CD4-positive, alpha-beta T cell (primary cell): ENCODE results near the gene COPG2. TPM values are rescaled to one million over a fixed set of nuclear protein-coding genes. Genes with fewer than 3 reads are reported as not detected.

Experiments used
- ATAC-seq: fragments of 200-7000 bp; cut with Tn5 transposase; one replicate; pipeline ENCODE4 v1.10.0; 2022; ENCODE audit warnings: mild to moderate bottlenecking; ENCODE audit not compliant: poor library complexity
- CTCF ChIA-PET: fragments of 350-600 bp; sonication (Branson Sonifier 250); formaldehyde crosslinking; loops from one replicate; lab custom pipeline; 2021; ENCODE audit warnings: antibody characterized with exemption, inconsistent platforms; lab: Charles Lee
- POLR2A ChIA-PET: fragments of 350-600 bp; sonication (Branson Sonifier 250); formaldehyde crosslinking; loops from one replicate; lab custom pipeline; 2021; ENCODE audit warnings: antibody characterized with exemption, inconsistent platforms; lab: Charles Lee
- DNase-seq, 14 experiments: peaks; one replicate each; pipeline ENCODE4 v3.0.0-alpha.2; 2013 to 2020; ENCODE audit warnings: mixed read lengths in 2 of 14
- H3K27ac ChIP-seq, 2 donors: one replicate each; pipeline versions ENCODE4 v1.5.1 to v1.7.0; 2013; ENCODE audit warnings: low read length in 2 of 2, low read depth in 1 of 2, mild to moderate bottlenecking in 1 of 2
- H3K27me3 ChIP-seq, 2 experiments: 1 replicate in 1 of 2; 2 replicates in 1 of 2; pipeline versions ENCODE4 v1.6.1 to v1.7.0; 2013; ENCODE audit warnings: low read length in 2 of 2, control low read depth in 1 of 2, mild to moderate bottlenecking in 1 of 2, moderate library complexity in 1 of 2; ENCODE audit not compliant: insufficient read depth in 2 of 2, control insufficient read depth in 1 of 2
- H3K36me3 ChIP-seq: one replicate; pipeline ENCODE4 v1.6.1; 2013; ENCODE audit warnings: low read length, control low read depth; ENCODE audit not compliant: insufficient read depth
- H3K4me1 ChIP-seq: one replicate; pipeline ENCODE4 v1.6.1; 2013; ENCODE audit warnings: low read length, control low read depth; ENCODE audit not compliant: insufficient read depth
- H3K4me3 ChIP-seq: one replicate; pipeline ENCODE4 v1.5.1; 2013; ENCODE audit warnings: mild to moderate bottlenecking, low read length, moderate library complexity
- H3K9me3 ChIP-seq, 2 experiments: 1 replicate in 1 of 2; 2 replicates in 1 of 2; pipeline versions ENCODE4 v1.6.1 to v1.7.0; 2013; ENCODE audit warnings: low read length in 2 of 2, mild to moderate bottlenecking in 2 of 2, control low read depth in 1 of 2, moderate library complexity in 1 of 2; ENCODE audit not compliant: control insufficient read depth in 1 of 2, insufficient read depth in 1 of 2
- H3K27ac Mint-ChIP-seq: one replicate; pipeline ENCODE4 v1.8.0; 2020; ENCODE audit warnings: mixed read lengths
- H3K27me3 Mint-ChIP-seq: one replicate; pipeline ENCODE4 v1.8.0; 2021; ENCODE audit warnings: mixed read lengths
- H3K36me3 Mint-ChIP-seq: one replicate; pipeline ENCODE4 v1.8.0; 2021; ENCODE audit warnings: low read depth, mixed read lengths
- H3K4me1 Mint-ChIP-seq: one replicate; pipeline ENCODE4 v1.8.0; 2021; ENCODE audit warnings: low read depth, mixed read lengths
- H3K4me3 Mint-ChIP-seq: one replicate; pipeline ENCODE4 v1.8.0; 2020; ENCODE audit warnings: mild to moderate bottlenecking, mixed read lengths
- H3K9me3 Mint-ChIP-seq: one replicate; pipeline ENCODE4 v1.8.0; 2020; ENCODE audit warnings: mixed read lengths
- CTCF ChIP-seq: fragments of 200-600 bp; IDR thresholded peaks from one replicate; pipeline ENCODE4 v1.8.0; 2022; ENCODE audit warnings: antibody characterized with exemption, mild to moderate bottlenecking
- intact Hi-C, 2 experiments: fragments of 100-400 bp; cut with DNase I in 1 of 2; cut with micrococcal nuclease in 1 of 2; formaldehyde crosslinking; loops; one replicate each; pipeline versions ENCODE4 v1.15.1 to v1.9.0; 2023 to 2025; cut with DNase I, micrococcal nuclease
- total RNA-seq, 174 experiments: library from RNA in 2 of 174; stranded (reverse) in 2 of 174; gene quantifications; one replicate each; pipeline ENCODE4 v1.2.3 and lab custom pipeline; 2021 to 2026

Gene COPG2
- total RNA-seq, 2 experiments from 2014 or later = 4.1 to 4.3 TPM

- Mint-ChIP-seq H3K4me3 (no peak overlapping the region), H3K27ac (no peak overlapping the region), H3K36me3 (no peaks in the 10 kb centered on the region), H3K27me3 (peaks cover 15% of the 10 kb centered on the region), H3K4me1 (peaks cover 5% of the 10 kb centered on the region), H3K9me3 (no peaks in the 10 kb centered on the region)
- peaks cover 8 to 17% of the 10 kb centered on the region in 2 experiments for H3K27me3 ChIP-seq
- CTCF ChIA-PET = no interaction called here
- no peaks in the 10 kb centered on the region for H3K36me3 ChIP-seq
- no peaks in the 10 kb centered on the region for H3K4me1 ChIP-seq
- POLR2A ChIA-PET = no interaction called here
- no peak overlapping the region for H3K27ac ChIP-seq
- ATAC-seq (no peak), DNase-seq (no peak)
- no peak overlapping the region for H3K4me3 ChIP-seq
- intact Hi-C loops = no loop called here
- H3K9me3 ChIP-seq = no peaks in the 10 kb centered on the region
- no peak for TF ChIP-seq CTCF
Observed at GRCh38 chr7:130478991-130479390, 189.6 kb downstream of the COPG2 start.

- ATAC-seq = no peak
- Mint-ChIP-seq H3K4me3 (no peak overlapping the region), H3K9me3 (no peaks in the 10 kb centered on the region), H3K27ac (no peak overlapping the region), H3K27me3 (peaks cover under 1% of the 10 kb centered on the region), H3K4me1 (peaks cover 5% of the 10 kb centered on the region), H3K36me3 (no peaks in the 10 kb centered on the region)
- H3K27me3 ChIP-seq = peaks cover 0 to 2% of the 10 kb centered on the region in 2 experiments
- CTCF ChIA-PET = no interaction called here
- H3K36me3 ChIP-seq = no peaks in the 10 kb centered on the region
- no peak overlapping the region for H3K4me3 ChIP-seq
- DNase-seq = no peak
- no peak overlapping the region for H3K27ac ChIP-seq
- POLR2A ChIA-PET = no interaction called here
- H3K9me3 ChIP-seq = no peaks in the 10 kb centered on the region
- intact Hi-C loops = no loop called here
- H3K4me1 ChIP-seq = no peaks in the 10 kb centered on the region
- no peak for TF ChIP-seq CTCF
Observed at GRCh38 chr7:130476297-130477150, 192.0 kb downstream of the COPG2 start.

GRCh38 chr7:130475776-130476175, 192.8 kb downstream of the COPG2 start:
- peaks cover 5% of the 10 kb centered on the region for H3K4me1 Mint-ChIP-seq
- no peaks in the 10 kb centered on the region for H3K9me3 ChIP-seq
- ChIA-PET POLR2A (no interaction called here), CTCF (no interaction called here)
- H3K27ac Mint-ChIP-seq = no peak overlapping the region
- H3K36me3 ChIP-seq = no peaks in the 10 kb centered on the region
- H3K27ac ChIP-seq = no peak overlapping the region
- peaks cover 0 to 5% of the 10 kb centered on the region in 2 experiments for H3K27me3 ChIP-seq
- no peaks in the 10 kb centered on the region for H3K9me3 Mint-ChIP-seq
- intact Hi-C loops = no loop called here
- no peak for ATAC-seq
- H3K36me3 Mint-ChIP-seq = no peaks in the 10 kb centered on the region
- H3K4me3 Mint-ChIP-seq = no peak overlapping the region
- no peaks in the 10 kb centered on the region for H3K4me1 ChIP-seq
- no peaks in the 10 kb centered on the region for H3K27me3 Mint-ChIP-seq
- DNase-seq = no peak
- no peak for TF ChIP-seq CTCF
- H3K4me3 ChIP-seq = no peak overlapping the region
